DND-41 (cell line): ENCODE measurements around the gene NRXN3.

Source experiments
- CTCF ChIP-seq: IDR thresholded peaks from 2 replicates; pipeline ENCODE4 v1.5.1; 2012; ENCODE audit warnings: borderline replicate concordance, low read length, moderate library complexity, mild to moderate bottlenecking; ENCODE audit not compliant: poor library complexity, severe bottlenecking; ENCODE audit errors: extremely low read depth
- EZH2 ChIP-seq: IDR thresholded peaks from 3 replicates; pipeline ENCODE4 v1.6.1; 2012; ENCODE audit warnings: borderline replicate concordance, low read depth, mild to moderate bottlenecking, moderate library complexity, low read length, inconsistent platforms; ENCODE audit not compliant: severe bottlenecking

DNA sequence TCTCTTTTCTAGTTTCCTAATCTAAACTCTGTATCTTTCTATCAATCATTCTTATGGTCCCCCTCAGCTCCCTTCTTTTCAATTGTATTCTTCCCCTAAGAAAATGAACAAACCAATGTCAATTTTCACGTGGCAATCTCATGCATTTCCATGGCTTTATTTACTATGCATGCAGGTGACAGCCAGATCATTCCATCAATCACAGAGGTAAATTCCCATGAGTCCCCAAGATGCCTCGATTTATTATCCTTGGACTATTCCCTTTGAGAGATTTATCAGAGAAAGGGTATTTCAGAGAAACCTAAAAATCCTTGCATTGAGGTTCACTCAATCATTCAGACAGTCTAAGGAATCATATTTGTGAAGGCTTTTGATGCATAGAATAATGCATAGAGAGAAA lies 1739.9 kb downstream of the NRXN3 start:
- TF ChIP-seq CTCF = no peak
- no peak for TF ChIP-seq EZH2
